Muscle layer of colon (tissue), 2 donors: ENCODE measurements around the gene TSEN34.
"Not testable (repeated sequence)": the region's sequence is repeated elsewhere in the genome, so short reads cannot be mapped to it uniquely, and the experiment has no call there.

Source experiments
- H3K27ac ChIP-seq: one replicate; pipeline ENCODE4 v1.7.0; 2013; ENCODE audit warnings: low read depth, mild to moderate bottlenecking, low read length, moderate library complexity
- H3K27me3 ChIP-seq, 2 donors: one replicate each; pipeline ENCODE4 v1.7.0; 2013; ENCODE audit warnings: low read length in 2 of 2, mild to moderate bottlenecking in 2 of 2; ENCODE audit not compliant: insufficient read depth in 2 of 2, control insufficient read depth in 1 of 2
- H3K36me3 ChIP-seq: one replicate; pipeline ENCODE4 v1.7.0; 2013; ENCODE audit warnings: mild to moderate bottlenecking, low read length; ENCODE audit not compliant: insufficient read depth
- H3K4me1 ChIP-seq: one replicate; pipeline ENCODE4 v1.7.0; 2013; ENCODE audit warnings: mild to moderate bottlenecking, low read length; ENCODE audit not compliant: insufficient read depth
- H3K4me3 ChIP-seq, 2 donors: one replicate each; pipeline ENCODE4 v1.7.0; 2013; ENCODE audit warnings: low read length in 2 of 2, low read depth in 1 of 2, mild to moderate bottlenecking in 1 of 2, moderate library complexity in 1 of 2
- H3K9ac ChIP-seq: one replicate; pipeline ENCODE4 v1.7.0; 2013; ENCODE audit warnings: low read length
- H3K9me3 ChIP-seq: one replicate; pipeline ENCODE4 v1.7.0; 2013; ENCODE audit warnings: mild to moderate bottlenecking, low read length
- donor health status: abdominal sarcoma.
- donor health status: Adenocarcinoma of cecum.

The TSEN34 gene

GRCh38 chr19:54178581-54179261, 12.4 kb upstream of the TSEN34 start:
- Histone ChIP-seq H3K4me1 (no peaks in the 10 kb centered on the region), H3K9me3 (no peaks in the 10 kb centered on the region), H3K36me3 (peaks cover 11% of the 10 kb centered on the region), H3K9ac (no peak overlapping the region), H3K4me3 (no peak overlapping the region), H3K27ac (no peak overlapping the region), H3K27me3 (peaks cover 0 to 9% of the 10 kb centered on the region in 2 donors)

GRCh38 chr19:54179262-54179852, 11.8 kb upstream of the TSEN34 start:
- peaks cover 11% of the 10 kb centered on the region for H3K36me3 ChIP-seq
- H3K4me1 ChIP-seq = no peaks in the 10 kb centered on the region
- H3K9ac ChIP-seq = no peak overlapping the region
- no peak overlapping the region for H3K27ac ChIP-seq
- no peaks in the 10 kb centered on the region for H3K9me3 ChIP-seq
- no peak overlapping the region for H3K4me3 ChIP-seq
- peaks cover 0 to 3% of the 10 kb centered on the region in 2 donors for H3K27me3 ChIP-seq

- H3K9ac ChIP-seq = no peak overlapping the region
- H3K36me3 ChIP-seq = peaks cover 11% of the 10 kb centered on the region
- H3K27me3 ChIP-seq = no peaks in the 10 kb centered on the region
- no peaks in the 10 kb centered on the region for H3K4me1 ChIP-seq
- no peaks in the 10 kb centered on the region for H3K9me3 ChIP-seq
- no peak overlapping the region for H3K27ac ChIP-seq
- H3K4me3 ChIP-seq = no peak overlapping the region
These were observed 11.1 kb upstream of the TSEN34 start for GRCh38 chr19:54179921-54180461.

- no peak overlapping the region for H3K27ac ChIP-seq
- H3K4me3 ChIP-seq = no peak overlapping the region
- no peaks in the 10 kb centered on the region for H3K4me1 ChIP-seq
- H3K36me3 ChIP-seq = peaks cover 11% of the 10 kb centered on the region
- H3K9ac ChIP-seq = no peak overlapping the region
- no peaks in the 10 kb centered on the region for H3K9me3 ChIP-seq
- H3K27me3 ChIP-seq = no peaks in the 10 kb centered on the region
These were observed 10.4 kb upstream of the TSEN34 start for GRCh38 chr19:54180691-54181091.

- H3K4me3 ChIP-seq, H3K9ac ChIP-seq, H3K27ac ChIP-seq, H3K27me3 ChIP-seq, H3K9me3 ChIP-seq, H3K4me1 ChIP-seq: not testable (repeated sequence)
- H3K36me3 ChIP-seq = peaks cover 15% of the 10 kb centered on the region
These were observed 9.2 kb upstream of the TSEN34 start for GRCh38 chr19:54181894-54182293.

- peaks cover 5% of the 10 kb centered on the region for H3K4me1 ChIP-seq
- no peak overlapping the region for H3K27ac ChIP-seq
- no peaks in the 10 kb centered on the region for H3K9me3 ChIP-seq
- peaks cover 14% of the 10 kb centered on the region for H3K36me3 ChIP-seq
- no peak overlapping the region for H3K4me3 ChIP-seq
- no peaks in the 10 kb centered on the region for H3K27me3 ChIP-seq
- H3K9ac ChIP-seq = no peak overlapping the region
These were observed 7.7 kb upstream of the TSEN34 start for GRCh38 chr19:54183431-54183830.

GRCh38 chr19:54186351-54186750, 4.8 kb upstream of the TSEN34 start:
- Histone ChIP-seq H3K4me1 (peaks cover 10% of the 10 kb centered on the region), H3K4me3 (no peak overlapping the region), H3K9ac (no peak overlapping the region), H3K27me3 (no peaks in the 10 kb centered on the region), H3K27ac (no peak overlapping the region), H3K36me3 (peaks cover 14% of the 10 kb centered on the region), H3K9me3 (no peaks in the 10 kb centered on the region)

- peaks cover 15% of the 10 kb centered on the region for H3K4me1 ChIP-seq
- no peaks in the 10 kb centered on the region for H3K9me3 ChIP-seq
- H3K36me3 ChIP-seq = peaks cover 14% of the 10 kb centered on the region
- no peak overlapping the region for H3K4me3 ChIP-seq
- no peaks in the 10 kb centered on the region for H3K27me3 ChIP-seq
- H3K27ac ChIP-seq = no peak overlapping the region
- no peak overlapping the region for H3K9ac ChIP-seq
These were observed 4.2 kb upstream of the TSEN34 start for GRCh38 chr19:54186934-54187381.

GRCh38 chr19:54188215-54188871, 2.8 kb upstream of the TSEN34 start:
- H3K9ac ChIP-seq = peak overlapping the region; percentile 54
- H3K27me3 ChIP-seq = no peaks in the 10 kb centered on the region
- H3K9me3 ChIP-seq = no peaks in the 10 kb centered on the region
- H3K4me3 ChIP-seq = peak overlapping the region; percentile 61 to 78
- peaks cover 26% of the 10 kb centered on the region for H3K4me1 ChIP-seq
- peaks cover 15% of the 10 kb centered on the region for H3K36me3 ChIP-seq
- peak overlapping the region; percentile 99 for H3K27ac ChIP-seq

GRCh38 chr19:54189145-54189734, 1.9 kb upstream of the TSEN34 start, which contains the start of gene MBOAT7:
Gene MBOAT7, minus strand, starts transcription at chr19:54189580. Its CDS starts 1,072 bp downstream, at chr19:54188508.
- Histone ChIP-seq H3K27me3 (no peaks in the 10 kb centered on the region), H3K4me3 (peak within 1 kb of the TSS; percentile 65 to 78), H3K4me1 (peaks cover 26% of the 10 kb centered on the region), H3K9me3 (no peaks in the 10 kb centered on the region), H3K27ac (peak within 1 kb of the TSS; percentile 99), H3K36me3 (peaks cover 18% of the 10 kb centered on the region), H3K9ac (peak within 1 kb of the TSS; percentile 57)
